Peyer's patch (tissue), 4 donors: ENCODE results near the gene SGF29.

ENCODE experiments used
- CTCF ChIP-seq, 6 experiments: fragments of 450-650 bp in 4 of 6; fragments of 200-600 bp in 2 of 6; sonication (generic) in 1 of 6; IDR thresholded peaks; one replicate each; pipeline ENCODE4 v1.5.1; 2017 to 2019; ENCODE audit warnings: antibody characterized with exemption in 6 of 6, mild to moderate bottlenecking in 3 of 6, moderate library complexity in 1 of 6
- POLR2A ChIP-seq, 2 donors: fragments of 450-650 bp; IDR thresholded peaks; one replicate each; pipeline ENCODE4 v1.5.1; 2017; ENCODE audit warnings: antibody characterized with exemption in 2 of 2, mild to moderate bottlenecking in 2 of 2, moderate library complexity in 2 of 2

- TF ChIP-seq CTCF (IDR thresholded peaks at IDR 0.05) (no peak), POLR2A (IDR thresholded peaks at IDR 0.05) (peak in 1 of 2 donors; percentile 65)
Measured at GRCh38 chr16:28531777-28532744, 21.7 kb upstream of the SGF29 start.
